ENCODE data around the gene XPNPEP1. TPM values are rescaled to one million over a fixed set of nuclear protein-coding genes. Genes with fewer than 3 reads are reported as not detected.

Gene XPNPEP1
- polyA plus RNA-seq, 3 donors = 32.1 to 62.1 (median 38.4) TPM

DNA sequence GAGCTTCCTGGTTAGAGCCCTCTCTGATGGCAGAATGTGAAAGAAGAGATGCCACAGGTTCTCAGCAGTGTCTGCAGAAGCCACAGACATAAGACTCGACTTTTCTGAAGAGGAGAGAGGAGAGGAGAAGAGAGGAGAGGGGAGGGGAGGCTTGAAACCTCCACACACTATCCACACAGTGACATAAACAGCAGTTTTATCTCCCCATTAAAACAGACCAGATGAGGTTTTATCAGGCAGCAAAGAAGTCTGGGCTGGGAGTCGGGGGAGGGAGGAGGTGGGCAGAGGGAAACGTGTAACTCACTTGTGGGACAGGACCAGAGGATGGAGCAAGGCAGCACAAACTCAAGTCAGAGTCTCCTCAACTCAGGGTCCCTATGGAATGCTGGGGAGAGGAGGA is 76.5 kb downstream of the XPNPEP1 start:
- no peak overlapping the region for H3K4me3 ChIP-seq (replicated peaks in 1 of 3; ENCODE audit: low read depth in 2 of 3, low read length in 3 of 3)
- Mint-ChIP-seq H3K9me3 (no peaks in the 10 kb centered on the region), H3K4me1 (no peaks in the 10 kb centered on the region), H3K36me3 (no peaks in the 10 kb centered on the region), H3K27me3 (ENCODE audit: low read depth in 3 of 3) (peaks cover 5 to 20% (median 18%) of the 10 kb centered on the region in 3 donors), H3K4me3 (no peak overlapping the region), H3K27ac (no peak overlapping the region)
- no peak overlapping the region for H2AFZ ChIP-seq (ENCODE audit: insufficient read depth, low read depth, low read length, poor library complexity, severe bottlenecking)
- intact Hi-C loops (cut with micrococcal nuclease) = no loop called here
- H3K4me2 ChIP-seq (replicated peaks; ENCODE audit: extremely low read depth, low read length, poor library complexity, severe bottlenecking) = no peak overlapping the region
- DNase-seq = no peak
- TF ChIP-seq CTCF (IDR thresholded peaks at IDR 0.05) = no peak
- H3K27me3 ChIP-seq (ENCODE audit: control insufficient read depth in 2 of 2, insufficient read depth in 2 of 2, low read length in 2 of 2) = no peaks in the 10 kb centered on the region
- no peaks in the 10 kb centered on the region for H3K79me2 ChIP-seq (ENCODE audit: insufficient read depth, low read length)
- WGBS (ENCODE audit: insufficient coverage) = no CpG with 5 or more reads among the region's 3 CpGs
- no peaks in the 10 kb centered on the region for H4K20me1 ChIP-seq (ENCODE audit: insufficient read depth, low read length)
- no peaks in the 10 kb centered on the region for H3K9me3 ChIP-seq (replicated peaks in 1 of 2; ENCODE audit: control insufficient read depth in 1 of 2, insufficient read depth in 1 of 2, low read length in 2 of 2)
- H3K36me3 ChIP-seq (replicated peaks in 1 of 2; ENCODE audit: control insufficient read depth in 1 of 2, insufficient read depth in 2 of 2, low read length in 2 of 2) = no peaks in the 10 kb centered on the region
- H3K27ac ChIP-seq (ENCODE audit: low read depth in 1 of 2, low read length in 2 of 2) = no peak overlapping the region
- H3K4me1 ChIP-seq (ENCODE audit: control insufficient read depth in 1 of 2, insufficient read depth in 2 of 2, low read length in 2 of 2) = no peaks in the 10 kb centered on the region
- no peak overlapping the region for H3K9ac ChIP-seq (ENCODE audit: insufficient read depth, low read length, poor library complexity, severe bottlenecking)

GRCh38 chr10:109845308-109845707 is 78.0 kb downstream of the XPNPEP1 start:
- intact Hi-C loops (cut with micrococcal nuclease) = no loop called here
- H3K27ac ChIP-seq (ENCODE audit: low read depth in 1 of 2, low read length in 2 of 2) = no peak overlapping the region
- H3K79me2 ChIP-seq (ENCODE audit: insufficient read depth, low read length) = no peaks in the 10 kb centered on the region
- no peak overlapping the region for H2AFZ ChIP-seq (ENCODE audit: insufficient read depth, low read depth, low read length, poor library complexity, severe bottlenecking)
- no peaks in the 10 kb centered on the region for H3K4me1 ChIP-seq (ENCODE audit: control insufficient read depth in 1 of 2, insufficient read depth in 2 of 2, low read length in 2 of 2)
- TF ChIP-seq CTCF (IDR thresholded peaks at IDR 0.05) = no peak
- H3K4me2 ChIP-seq (replicated peaks; ENCODE audit: extremely low read depth, low read length, poor library complexity, severe bottlenecking) = no peak overlapping the region
- DNase-seq = no peak
- no peak overlapping the region for H3K4me3 ChIP-seq (replicated peaks in 1 of 3; ENCODE audit: low read depth in 2 of 3, low read length in 3 of 3)
- no peaks in the 10 kb centered on the region for H4K20me1 ChIP-seq (ENCODE audit: insufficient read depth, low read length)
- H3K27me3 ChIP-seq (ENCODE audit: control insufficient read depth in 2 of 2, insufficient read depth in 2 of 2, low read length in 2 of 2) = no peaks in the 10 kb centered on the region
- no peaks in the 10 kb centered on the region for H3K36me3 ChIP-seq (replicated peaks in 1 of 2; ENCODE audit: control insufficient read depth in 1 of 2, insufficient read depth in 2 of 2, low read length in 2 of 2)
- Mint-ChIP-seq H3K36me3 (no peaks in the 10 kb centered on the region), H3K4me3 (no peak overlapping the region), H3K9me3 (no peaks in the 10 kb centered on the region), H3K27ac (no peak overlapping the region), H3K4me1 (no peaks in the 10 kb centered on the region), H3K27me3 (ENCODE audit: low read depth in 3 of 3) (peaks cover 7 to 21% (median 20%) of the 10 kb centered on the region in 3 donors)
- 100% methylated on average over 5 of the region's 5 CpGs for WGBS (ENCODE audit: insufficient coverage)
- H3K9me3 ChIP-seq (replicated peaks in 1 of 2; ENCODE audit: control insufficient read depth in 1 of 2, insufficient read depth in 1 of 2, low read length in 2 of 2) = no peaks in the 10 kb centered on the region
- H3K9ac ChIP-seq (ENCODE audit: insufficient read depth, low read length, poor library complexity, severe bottlenecking) = no peak overlapping the region
